HG02852 (cell line): Measurements from ENCODE around the gene CYP27A1.

Experiments
- ATAC-seq: cut with Tn5 transposase; IDR thresholded peaks from one replicate; pipeline ENCODE4 v1.9.1; 2021; ENCODE audit warnings: mild to moderate bottlenecking, moderate library complexity; ENCODE audit not compliant: unreplicated experiment

Gene CYP27A1

GRCh38 chr2:218857371-218858137 is 75.6 kb downstream of the CYP27A1 start:
- no peak for ATAC-seq

- ATAC-seq, result no peak
These were observed 76.1 kb downstream of the CYP27A1 start for GRCh38 chr2:218858138-218858445.

DNA sequence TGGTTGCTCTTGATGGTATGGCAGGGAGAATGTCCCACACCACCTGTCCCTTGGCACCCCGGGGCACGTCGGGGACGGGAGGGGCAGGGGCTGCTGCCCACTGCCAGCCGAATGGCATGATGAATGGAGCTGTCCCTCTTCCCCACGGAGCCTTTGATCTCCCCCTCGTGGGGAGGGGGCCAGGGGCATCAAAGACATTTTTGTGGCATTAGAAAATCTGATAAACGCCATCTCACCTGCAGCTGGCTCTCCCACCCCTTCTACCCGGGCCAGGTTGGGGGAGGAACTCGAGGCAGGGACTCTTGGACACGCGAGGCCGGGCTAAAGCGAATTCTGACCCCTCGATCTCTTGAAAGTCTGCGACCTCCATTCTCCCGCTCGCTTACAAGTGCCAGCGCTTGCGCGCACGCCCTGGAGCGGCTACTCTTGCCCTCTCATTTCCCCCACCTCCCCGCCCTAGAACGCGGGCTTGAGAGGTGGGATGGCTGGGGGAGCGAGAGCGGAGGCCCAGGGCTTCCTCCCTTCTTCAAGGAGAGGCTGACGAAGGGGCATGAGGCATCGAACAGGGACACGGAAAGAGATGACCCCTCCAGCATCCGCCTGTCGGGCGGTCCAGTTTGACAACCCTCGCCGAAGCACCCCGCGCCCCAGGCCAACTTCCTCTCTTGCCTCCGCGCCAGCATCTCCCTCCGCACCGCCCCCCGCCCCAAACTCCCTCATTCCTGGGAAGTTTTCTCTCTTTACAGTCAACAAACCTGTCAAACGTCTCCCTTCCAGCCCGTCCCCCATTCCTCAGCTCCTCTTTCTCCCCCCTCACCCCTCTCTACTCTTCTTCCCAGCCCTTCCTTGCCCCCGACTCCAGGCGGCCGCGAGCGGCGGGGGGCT is 77.0 kb downstream of the CYP27A1 start:
- ATAC-seq, result no peak

GRCh38 chr2:218859556-218859987 is 77.6 kb downstream of the CYP27A1 start, which contains the start of gene WNT6:
TSS of gene WNT6 (plus strand) at chr2:218859805. CDS start at chr2:218860038, 233 bp downstream.
- ATAC-seq, result no peak

- no peak for ATAC-seq
These were observed 78.3 kb downstream of the CYP27A1 start for GRCh38 chr2:218859988-218860831.

DNA sequence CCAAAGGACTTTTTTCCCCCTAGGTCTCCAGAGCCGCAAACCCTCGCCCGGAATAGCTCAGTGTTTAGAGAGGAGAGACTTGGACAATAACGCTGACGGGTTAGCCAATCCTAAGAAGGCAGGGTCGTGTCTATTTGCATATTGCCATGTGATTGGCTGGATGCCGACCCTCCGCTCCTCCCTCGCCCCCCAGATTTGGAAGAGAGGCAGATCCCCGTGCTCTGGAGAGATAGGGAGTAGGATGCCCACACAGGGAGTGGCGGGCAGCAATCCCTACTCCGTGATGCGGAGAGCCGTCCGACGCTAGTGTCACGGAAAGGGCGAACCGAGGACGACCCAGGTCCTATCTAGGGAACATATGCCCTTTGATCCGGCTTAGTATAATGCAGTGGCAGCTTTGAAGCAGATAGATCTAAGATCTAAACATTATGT is 79.0 kb downstream of the CYP27A1 start:
- no peak for ATAC-seq

DNA sequence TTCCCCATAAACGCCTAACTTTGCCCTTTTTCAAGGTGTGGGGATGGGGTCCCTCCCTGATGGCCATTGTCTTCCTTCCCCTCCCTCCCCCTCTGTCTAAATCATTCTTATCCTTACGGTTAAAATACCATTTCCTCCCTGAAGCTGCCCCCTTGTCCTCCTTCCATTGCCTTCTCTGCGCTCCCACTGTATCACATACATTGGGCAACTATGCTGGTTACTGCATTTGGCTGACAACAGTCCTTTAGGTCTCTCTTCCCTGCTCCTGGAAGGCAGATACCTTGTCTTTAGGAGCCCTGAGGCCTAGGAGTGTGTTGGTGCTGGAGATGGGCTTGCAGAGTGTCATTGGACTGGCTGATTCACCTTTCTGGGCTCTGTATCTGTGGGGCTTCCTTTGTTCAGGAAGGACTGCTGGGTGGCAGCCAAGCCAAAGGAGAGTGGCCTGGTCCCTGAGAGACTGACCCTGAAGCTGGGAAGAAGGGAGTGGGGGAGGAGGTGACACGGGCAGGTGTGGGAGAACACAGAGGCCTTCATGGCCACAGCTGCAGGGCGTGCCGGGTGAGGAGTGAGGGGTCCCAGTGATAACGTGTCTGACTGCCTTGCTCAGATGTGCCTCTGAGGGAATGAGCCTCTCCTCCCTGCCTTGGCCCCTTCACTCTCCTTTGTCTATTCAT is 79.8 kb downstream of the CYP27A1 start:
- ATAC-seq, result no peak

GRCh38 chr2:218863021-218863520 is 81.1 kb downstream of the CYP27A1 start:
- ATAC-seq, result no peak
